Epithelial cell of esophagus (primary cell): Measurements from ENCODE around the gene SLC39A11.

Source experiments
- DNase-seq: peaks from one replicate; pipeline ENCODE4 v3.0.0; 2010; ENCODE audit warnings: low read depth
- H3K4me3 ChIP-seq: 2 replicates; pipeline ENCODE4 v1.5.1; 2011; ENCODE audit warnings: mild to moderate bottlenecking, low read length, control low read depth
- TF ChIP-seq, protein P1 (sequence below): IDR thresholded peaks from 2 replicates; pipeline ENCODE4 v1.5.1; 2011; ENCODE audit warnings: low read depth, mild to moderate bottlenecking, low read length, control low read depth, inconsistent platforms; ENCODE audit not compliant: insufficient read depth; ENCODE audit errors: missing control alignments

Gene SLC39A11

GRCh38 chr17:73112246-73112645 is 19.8 kb upstream of the SLC39A11 start:
- TF ChIP-seq, protein P1, sequence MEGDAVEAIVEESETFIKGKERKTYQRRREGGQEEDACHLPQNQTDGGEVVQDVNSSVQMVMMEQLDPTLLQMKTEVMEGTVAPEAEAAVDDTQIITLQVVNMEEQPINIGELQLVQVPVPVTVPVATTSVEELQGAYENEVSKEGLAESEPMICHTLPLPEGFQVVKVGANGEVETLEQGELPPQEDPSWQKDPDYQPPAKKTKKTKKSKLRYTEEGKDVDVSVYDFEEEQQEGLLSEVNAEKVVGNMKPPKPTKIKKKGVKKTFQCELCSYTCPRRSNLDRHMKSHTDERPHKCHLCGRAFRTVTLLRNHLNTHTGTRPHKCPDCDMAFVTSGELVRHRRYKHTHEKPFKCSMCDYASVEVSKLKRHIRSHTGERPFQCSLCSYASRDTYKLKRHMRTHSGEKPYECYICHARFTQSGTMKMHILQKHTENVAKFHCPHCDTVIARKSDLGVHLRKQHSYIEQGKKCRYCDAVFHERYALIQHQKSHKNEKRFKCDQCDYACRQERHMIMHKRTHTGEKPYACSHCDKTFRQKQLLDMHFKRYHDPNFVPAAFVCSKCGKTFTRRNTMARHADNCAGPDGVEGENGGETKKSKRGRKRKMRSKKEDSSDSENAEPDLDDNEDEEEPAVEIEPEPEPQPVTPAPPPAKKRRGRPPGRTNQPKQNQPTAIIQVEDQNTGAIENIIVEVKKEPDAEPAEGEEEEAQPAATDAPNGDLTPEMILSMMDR = no peak
- DNase-seq = no peak
- H3K4me3 ChIP-seq = no peak overlapping the region

DNA sequence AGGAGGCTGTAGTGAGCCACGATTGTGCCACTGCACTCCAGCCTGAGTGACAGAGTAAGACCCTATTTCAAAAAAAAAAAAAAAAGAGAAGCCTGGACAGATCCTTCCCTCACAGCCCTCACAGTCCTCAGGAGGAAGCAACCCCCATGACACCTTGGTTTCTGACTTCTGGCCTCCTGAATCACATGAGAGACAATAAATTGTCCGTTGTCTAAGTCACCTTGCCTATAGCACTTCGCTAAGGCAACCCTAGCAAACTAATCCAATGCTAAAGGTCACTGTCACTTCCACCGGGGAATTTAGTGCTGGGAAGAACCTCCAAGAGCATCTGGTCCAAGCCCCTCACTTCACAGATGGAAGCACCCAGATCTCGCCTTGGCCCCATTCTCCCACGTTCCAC is 18.9 kb upstream of the SLC39A11 start:
- no peak overlapping the region for H3K4me3 ChIP-seq
- TF ChIP-seq, protein P1 = no peak
- no peak for DNase-seq

GRCh38 chr17:73107191-73107590 is 14.7 kb upstream of the SLC39A11 start:
- TF ChIP-seq, protein P1 = no peak
- DNase-seq = no peak
- no peak overlapping the region for H3K4me3 ChIP-seq

GRCh38 chr17:73105431-73105830 is 12.9 kb upstream of the SLC39A11 start:
- TF ChIP-seq, protein P1 = no peak
- no peak for DNase-seq
- no peak overlapping the region for H3K4me3 ChIP-seq

DNA sequence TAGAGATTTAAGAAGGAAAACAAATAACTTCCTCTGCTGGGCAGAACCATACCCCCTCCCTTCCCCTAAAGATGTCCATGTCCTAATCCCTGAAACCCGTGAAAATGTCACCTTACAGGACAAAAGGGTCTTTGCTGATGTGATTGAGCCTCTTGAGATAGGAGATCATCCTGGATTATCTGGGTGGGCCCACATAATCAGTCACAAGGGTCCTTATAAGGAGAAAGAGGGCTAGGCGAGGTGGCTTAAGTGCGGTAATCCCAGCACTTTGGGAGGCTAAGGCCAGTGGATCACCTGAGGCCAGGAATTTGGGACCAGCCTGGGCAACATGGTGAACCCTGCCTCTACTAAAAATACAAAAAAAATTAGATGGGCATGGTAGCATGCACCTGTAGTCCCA is 12.0 kb upstream of the SLC39A11 start:
- no peak for DNase-seq
- H3K4me3 ChIP-seq = no peak overlapping the region
- TF ChIP-seq, protein P1 = no peak

- no peak overlapping the region for H3K4me3 ChIP-seq
- DNase-seq = peak; percentile 48
- TF ChIP-seq, protein P1 = no peak
Observed at GRCh38 chr17:73103641-73104335, 11.3 kb upstream of the SLC39A11 start.

DNA sequence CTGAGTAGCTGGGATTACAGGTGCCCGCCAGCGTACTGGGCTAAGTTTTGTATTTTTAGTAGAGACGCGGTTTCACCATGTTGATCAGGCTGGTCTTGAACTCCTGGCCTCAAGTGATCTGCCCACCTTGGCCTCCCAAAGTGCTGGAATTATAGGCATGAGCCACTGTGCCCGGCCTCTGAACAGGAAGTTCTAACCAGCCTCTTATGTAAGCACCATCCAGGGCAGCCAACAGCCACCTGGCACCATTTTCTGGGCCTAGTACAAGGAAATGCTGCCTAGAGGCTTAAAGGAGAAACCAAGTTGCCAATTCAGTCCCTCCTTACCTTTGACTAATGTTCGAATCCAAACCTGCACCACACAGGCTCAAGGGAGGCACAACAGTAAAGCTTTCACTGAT is 8.5 kb upstream of the SLC39A11 start:
- TF ChIP-seq, protein P1 = no peak
- no peak overlapping the region for H3K4me3 ChIP-seq

More for the DNA sequence above, 8.5 kb upstream of the SLC39A11 start:
- no peak for DNase-seq
